Chondrocyte (in vitro differentiated cells): ENCODE measurements around the gene APMAP. TPM values are rescaled to one million over a fixed set of nuclear protein-coding genes. Genes with fewer than 3 reads are reported as not detected.

Experiments used
- DNase-seq: peaks from one replicate; pipeline ENCODE4 v3.0.0; 2021; ENCODE audit warnings: mixed read lengths, low spot score
- H3K27ac Mint-ChIP-seq: one replicate; pipeline ENCODE4 v1.8.0; 2021; ENCODE audit warnings: mild to moderate bottlenecking, moderate library complexity, mixed read lengths; ENCODE audit not compliant: unreplicated experiment
- H3K27me3 Mint-ChIP-seq: 2 replicates; pipeline ENCODE4 v1.8.0; 2021; ENCODE audit warnings: low read depth, mixed read lengths
- H3K36me3 Mint-ChIP-seq: 2 replicates; pipeline ENCODE4 v1.8.0; 2021; ENCODE audit warnings: low read depth, mixed read lengths
- H3K4me1 Mint-ChIP-seq: 2 replicates; pipeline ENCODE4 v1.8.0; 2021; ENCODE audit warnings: low read depth, mild to moderate bottlenecking, mixed read lengths
- H3K4me3 Mint-ChIP-seq: one replicate; pipeline ENCODE4 v1.8.0; 2021; ENCODE audit warnings: mild to moderate bottlenecking, moderate library complexity, mixed read lengths; ENCODE audit not compliant: unreplicated experiment
- H3K9me3 Mint-ChIP-seq: 2 replicates; pipeline ENCODE4 v1.8.0; 2021; ENCODE audit warnings: low read depth, mixed read lengths
- CTCF ChIP-seq: fragments of 200-600 bp; sonication (generic); IDR thresholded peaks from 2 replicates; pipeline ENCODE4 v1.5.0; 2021; ENCODE audit warnings: antibody characterized with exemption, mild to moderate bottlenecking, moderate library complexity
- total RNA-seq: library from RNA; stranded (reverse); gene quantifications from 3 replicates; pipeline ENCODE4 v1.2.1, GENCODE V29; 2021

APMAP gene
- total RNA-seq, 1 donor from 2014 or later, result 82.2 TPM

DNA sequence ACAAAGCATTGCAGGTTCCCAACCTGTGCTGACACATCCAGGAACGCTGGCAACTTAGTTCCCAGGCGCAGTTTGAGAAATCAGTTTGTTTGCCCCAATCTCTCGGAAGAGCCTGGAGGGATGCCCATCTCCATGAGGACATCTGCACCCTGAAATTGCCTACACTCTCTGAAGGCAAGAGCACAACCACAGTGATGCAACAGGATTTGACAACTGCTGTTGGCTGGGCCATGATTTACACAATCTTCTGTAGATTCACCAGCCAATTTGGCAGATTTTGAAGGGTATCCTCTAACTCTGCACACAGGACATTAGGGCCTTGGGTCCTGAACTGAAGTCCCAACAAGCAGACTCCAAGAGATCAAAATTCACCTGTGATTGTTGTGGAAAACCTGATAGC is 3.4 kb downstream of the APMAP start:
- no peak overlapping the region for H3K4me3 Mint-ChIP-seq
- TF ChIP-seq CTCF, result no peak
- DNase-seq, result no peak
- H3K27me3 Mint-ChIP-seq, result no peaks in the 10 kb centered on the region
- no peak overlapping the region for H3K27ac Mint-ChIP-seq
- no peaks in the 10 kb centered on the region for H3K36me3 Mint-ChIP-seq
- H3K4me1 Mint-ChIP-seq, result peaks cover 32% of the 10 kb centered on the region
- H3K9me3 Mint-ChIP-seq, result no peaks in the 10 kb centered on the region

DNA sequence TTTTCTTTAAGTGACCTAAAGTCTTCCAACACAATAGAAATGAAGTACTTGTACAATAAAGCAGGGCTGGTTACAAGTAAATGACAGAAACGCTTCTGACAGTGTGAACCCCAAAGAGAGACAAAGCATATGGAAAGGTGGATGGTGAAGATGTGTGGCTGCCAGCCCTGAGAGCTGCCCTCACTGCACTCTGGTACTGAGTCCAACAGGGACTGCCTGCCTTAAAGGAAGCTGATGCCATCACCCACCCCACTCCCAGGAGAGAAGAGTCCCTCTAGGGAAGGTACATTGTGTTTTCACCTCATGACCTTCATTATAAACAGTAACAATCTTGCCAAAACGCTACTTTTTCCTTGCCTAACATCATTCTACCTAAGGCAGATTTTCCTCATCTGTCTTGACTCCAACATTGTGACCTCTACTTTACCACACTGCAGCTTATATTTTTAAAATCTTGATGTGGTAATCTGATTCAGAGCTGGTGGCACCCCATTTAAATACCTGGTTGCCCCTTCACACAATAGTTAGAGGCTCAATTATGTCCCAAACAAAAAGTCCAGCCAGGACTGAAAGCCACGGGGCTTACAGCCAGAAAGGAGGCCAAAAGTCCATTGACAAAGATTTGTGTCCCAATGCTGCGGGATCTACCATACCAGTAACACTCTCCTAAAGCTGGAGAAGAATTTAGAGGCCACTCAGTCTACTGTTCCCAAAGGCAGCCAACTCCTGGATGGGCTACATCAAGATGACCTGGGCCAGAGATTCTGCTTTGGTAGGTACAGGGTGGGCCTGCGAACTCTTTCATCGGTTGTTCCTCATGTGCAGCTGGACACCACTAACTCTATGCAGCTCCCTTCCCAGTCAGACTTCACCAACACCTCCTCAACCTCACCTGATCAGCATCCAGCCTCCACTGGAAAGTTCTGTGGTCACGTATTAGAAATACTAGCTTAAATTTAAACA is 4.4 kb downstream of the APMAP start:
- no peaks in the 10 kb centered on the region for H3K36me3 Mint-ChIP-seq
- no peak overlapping the region for H3K27ac Mint-ChIP-seq
- H3K4me1 Mint-ChIP-seq, result peaks cover 22% of the 10 kb centered on the region
- H3K9me3 Mint-ChIP-seq, result no peaks in the 10 kb centered on the region
- H3K4me3 Mint-ChIP-seq, result no peak overlapping the region
- H3K27me3 Mint-ChIP-seq, result no peaks in the 10 kb centered on the region
- TF ChIP-seq CTCF, result no peak
- no peak for DNase-seq

DNA sequence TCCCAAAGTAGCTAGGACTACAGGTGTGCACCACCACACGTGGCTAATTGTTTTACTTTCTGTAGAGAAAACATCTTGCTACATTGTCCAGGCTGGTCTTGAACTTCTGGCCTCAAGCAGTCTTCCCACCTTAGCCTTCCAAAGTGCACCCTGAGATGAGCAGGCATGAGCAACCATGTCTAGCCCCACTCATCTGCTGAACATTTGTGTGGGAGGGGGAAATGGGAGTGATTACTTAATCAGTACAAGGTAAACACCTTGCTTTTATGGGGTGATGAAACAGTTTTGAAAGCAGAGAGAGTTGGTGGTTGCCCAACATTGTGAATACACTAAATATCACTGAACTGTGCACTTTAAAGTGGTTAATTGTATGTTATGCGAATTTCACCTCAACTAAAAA is 5.3 kb downstream of the APMAP start:
- no peak for TF ChIP-seq CTCF
- H3K4me3 Mint-ChIP-seq, result no peak overlapping the region
- peaks cover 21% of the 10 kb centered on the region for H3K4me1 Mint-ChIP-seq
- peaks cover 5% of the 10 kb centered on the region for H3K36me3 Mint-ChIP-seq
- no peak for DNase-seq
- no peaks in the 10 kb centered on the region for H3K27me3 Mint-ChIP-seq
- H3K27ac Mint-ChIP-seq, result no peak overlapping the region
- H3K9me3 Mint-ChIP-seq, result no peaks in the 10 kb centered on the region

DNA sequence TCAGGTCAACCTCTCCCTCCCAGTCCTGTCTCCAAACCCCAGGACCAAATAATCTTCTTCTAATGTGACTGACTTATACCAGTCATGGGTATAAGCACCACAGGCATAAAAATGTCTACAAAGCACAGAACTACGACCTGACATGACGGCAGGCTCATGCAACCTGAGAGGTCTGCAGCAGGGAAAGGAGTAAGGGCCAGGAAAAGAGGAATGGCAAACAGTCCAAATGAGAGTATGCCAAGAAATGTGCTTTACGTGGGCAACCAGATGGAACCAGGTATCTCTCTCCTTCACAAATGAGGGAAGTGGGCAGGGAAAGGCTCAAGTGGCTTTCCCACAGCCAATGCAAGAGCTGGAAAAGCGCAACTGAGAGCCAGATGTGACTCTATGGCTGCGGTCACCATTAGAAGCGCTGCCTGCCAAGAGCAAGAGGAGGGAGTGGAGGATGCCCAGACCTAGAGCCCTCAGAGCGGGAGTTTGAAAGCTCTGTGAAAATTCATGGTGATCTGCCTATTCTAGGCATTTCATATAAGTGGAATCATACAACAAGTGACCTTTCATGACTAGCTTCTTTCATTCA is 6.0 kb downstream of the APMAP start:
- Mint-ChIP-seq H3K4me3 (no peak overlapping the region), H3K9me3 (no peaks in the 10 kb centered on the region), H3K27me3 (no peaks in the 10 kb centered on the region), H3K4me1 (peaks cover 16% of the 10 kb centered on the region), H3K36me3 (peaks cover 6% of the 10 kb centered on the region), H3K27ac (no peak overlapping the region)
- DNase-seq, result no peak
- TF ChIP-seq CTCF, result no peak

DNA sequence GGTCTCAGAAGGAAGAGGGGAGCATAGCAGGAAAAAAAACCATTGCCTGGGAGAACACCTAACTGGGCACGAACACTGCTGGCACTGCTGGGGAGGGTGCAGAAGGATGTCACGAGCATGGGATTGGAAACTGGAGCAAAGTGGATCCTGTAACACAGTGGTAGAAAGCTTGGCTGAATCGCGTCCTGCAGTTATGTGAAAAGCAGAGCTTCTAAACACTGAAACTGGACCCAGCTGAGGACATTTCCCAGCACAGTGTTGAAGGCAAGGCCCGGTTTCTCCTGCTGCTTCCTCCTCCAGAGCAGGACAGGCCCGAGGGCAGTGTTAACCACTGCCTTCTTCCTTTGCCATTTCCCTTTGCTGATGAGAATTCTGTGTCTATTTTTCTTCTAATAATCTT is 6.7 kb downstream of the APMAP start:
- Mint-ChIP-seq H3K36me3 (peaks cover 12% of the 10 kb centered on the region), H3K9me3 (no peaks in the 10 kb centered on the region), H3K27ac (no peak overlapping the region), H3K27me3 (no peaks in the 10 kb centered on the region), H3K4me3 (no peak overlapping the region), H3K4me1 (peaks cover 9% of the 10 kb centered on the region)
- no peak for DNase-seq
- no peak for TF ChIP-seq CTCF
